ENCODE results near the gene PLEKHN1.
"Not testable (repeated sequence)": the region's sequence is repeated elsewhere in the genome, so short reads cannot be mapped to it uniquely, and the experiment has no call there.

The PLEKHN1 gene

DNA sequence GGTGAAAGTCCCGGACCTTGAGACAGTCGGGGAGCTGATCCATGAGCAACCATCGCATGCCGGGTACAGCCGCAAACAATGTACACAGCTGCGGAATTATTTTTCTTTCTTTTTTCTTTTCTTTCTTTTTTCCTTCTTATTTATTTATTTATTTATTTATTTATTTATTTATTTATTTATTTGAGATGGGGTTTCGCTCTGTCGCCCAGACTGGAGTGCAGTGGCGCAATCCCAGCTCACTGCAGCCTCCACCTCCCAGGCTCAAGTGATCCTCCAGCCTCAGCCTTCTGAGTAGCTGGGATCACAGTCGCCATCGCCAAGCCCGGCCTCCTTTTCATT, 18.2 kb downstream of the PLEKHN1 start:
- Histone ChIP-seq H3K14ac (ENCODE audit: low read length in 2 of 2) (no peak overlapping the region), H2BK15ac (ENCODE audit: low read depth, poor library complexity, severe bottlenecking) (no peak overlapping the region), H3K23ac (ENCODE audit: low read length in 2 of 2) (no peak overlapping the region), H4K91ac (ENCODE audit: low read length) (no peak overlapping the region), H3K4me3 (ENCODE audit: insufficient read depth in 1 of 2, low read depth in 1 of 2, low read length in 2 of 2) (no peak overlapping the region), H2BK12ac (ENCODE audit: low read length in 2 of 2) (no peak overlapping the region), H2BK120ac (ENCODE audit: low read depth, low read length) (no peak overlapping the region), H3K27ac (ENCODE audit: low read length, poor library complexity, severe bottlenecking) (no peak overlapping the region), H2AFZ (ENCODE audit: low read depth, low read length) (no peak overlapping the region), H2AK5ac (ENCODE audit: low read length, severe bottlenecking) (no peak overlapping the region), H3K9ac (ENCODE audit: low read length) (no peak overlapping the region), H3K4ac (ENCODE audit: low read depth in 1 of 2, low read length in 2 of 2) (no peak overlapping the region), H3K36me3 (ENCODE audit: control insufficient read depth in 1 of 2, insufficient read depth in 2 of 2, low read depth in 1 of 2, low read length in 2 of 2) (no peaks in the 10 kb centered on the region), H3K18ac (ENCODE audit: low read depth in 1 of 2, low read length in 2 of 2) (no peak overlapping the region), H3K4me1 (ENCODE audit: control insufficient read depth, insufficient read depth, low read depth, low read length) (peaks cover 9% of the 10 kb centered on the region), H3K79me1 (replicated peaks; ENCODE audit: low read length, poor library complexity, severe bottlenecking) (no peaks in the 10 kb centered on the region), H2BK5ac (ENCODE audit: low read depth, low read length, poor library complexity, severe bottlenecking) (no peak overlapping the region), H3K27me3 (ENCODE audit: control insufficient read depth in 1 of 2, insufficient read depth in 1 of 2, low read length in 2 of 2) (peaks cover 22 to 76% of the 10 kb centered on the region in 2 experiments), H3K9me3 (ENCODE audit: control insufficient read depth, low read length) (no peaks in the 10 kb centered on the region), H4K8ac (ENCODE audit: low read length) (no peak overlapping the region), H3K4me2 (ENCODE audit: low read length, poor library complexity, severe bottlenecking) (peak overlapping the region; percentile 57)
- no peak for DNase-seq
- WGBS: 66% methylated on average over 6 of the region's 12 CpGs

DNA sequence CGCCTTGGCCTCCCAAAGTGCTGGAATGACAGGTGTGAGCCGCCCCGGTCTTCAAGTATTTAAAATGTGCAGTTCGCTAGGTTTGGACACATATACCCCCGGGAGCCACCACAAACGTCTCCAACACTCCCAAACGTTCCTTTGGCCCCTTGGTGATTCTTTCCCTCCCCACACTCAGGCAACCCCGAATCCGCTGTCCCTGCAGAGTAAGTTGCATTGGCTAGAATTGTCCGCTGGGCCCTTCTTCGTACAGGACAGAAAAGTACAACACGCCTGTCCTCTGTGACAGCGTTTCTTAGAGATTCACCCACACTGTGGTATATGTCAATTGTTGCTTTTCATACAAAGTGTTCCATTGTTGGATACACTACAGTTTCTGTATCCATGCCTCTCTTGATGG, 18.8 kb downstream of the PLEKHN1 start:
- no peak overlapping the region for H2BK15ac ChIP-seq (ENCODE audit: low read depth, poor library complexity, severe bottlenecking)
- no peak for DNase-seq
- H3K27ac ChIP-seq (ENCODE audit: low read length, poor library complexity, severe bottlenecking): no peak overlapping the region
- H3K9me3 ChIP-seq (ENCODE audit: control insufficient read depth, low read length): no peaks in the 10 kb centered on the region
- H3K9ac ChIP-seq (ENCODE audit: low read length): no peak overlapping the region
- no peak overlapping the region for H3K4me2 ChIP-seq (ENCODE audit: low read length, poor library complexity, severe bottlenecking)
- H2AK5ac ChIP-seq (ENCODE audit: low read length, severe bottlenecking): no peak overlapping the region
- peaks cover 9% of the 10 kb centered on the region for H3K4me1 ChIP-seq (ENCODE audit: control insufficient read depth, insufficient read depth, low read depth, low read length)
- H3K4ac ChIP-seq (ENCODE audit: low read depth in 1 of 2, low read length in 2 of 2): no peak overlapping the region
- H3K36me3 ChIP-seq (ENCODE audit: control insufficient read depth in 1 of 2, insufficient read depth in 2 of 2, low read depth in 1 of 2, low read length in 2 of 2): no peaks in the 10 kb centered on the region
- WGBS: 89% methylated on average over 13 of the region's 13 CpGs
- H3K18ac ChIP-seq (ENCODE audit: low read depth in 1 of 2, low read length in 2 of 2): no peak overlapping the region
- no peaks in the 10 kb centered on the region for H3K79me1 ChIP-seq (replicated peaks; ENCODE audit: low read length, poor library complexity, severe bottlenecking)
- H3K27me3 ChIP-seq (ENCODE audit: control insufficient read depth in 1 of 2, insufficient read depth in 1 of 2, low read length in 2 of 2): peaks cover 22 to 71% of the 10 kb centered on the region in 2 experiments
- no peak overlapping the region for H3K23ac ChIP-seq (ENCODE audit: low read length in 2 of 2)
- H2BK12ac ChIP-seq (ENCODE audit: low read length in 2 of 2): no peak overlapping the region
- no peak overlapping the region for H3K14ac ChIP-seq (ENCODE audit: low read length in 2 of 2)
- no peak overlapping the region for H3K4me3 ChIP-seq (ENCODE audit: insufficient read depth in 1 of 2, low read depth in 1 of 2, low read length in 2 of 2)
- no peak overlapping the region for H2AFZ ChIP-seq (ENCODE audit: low read depth, low read length)
- no peak overlapping the region for H2BK5ac ChIP-seq (ENCODE audit: low read depth, low read length, poor library complexity, severe bottlenecking)
- H2BK120ac ChIP-seq (ENCODE audit: low read depth, low read length): no peak overlapping the region
- no peak overlapping the region for H4K8ac ChIP-seq (ENCODE audit: low read length)
- no peak overlapping the region for H4K91ac ChIP-seq (ENCODE audit: low read length)

DNA sequence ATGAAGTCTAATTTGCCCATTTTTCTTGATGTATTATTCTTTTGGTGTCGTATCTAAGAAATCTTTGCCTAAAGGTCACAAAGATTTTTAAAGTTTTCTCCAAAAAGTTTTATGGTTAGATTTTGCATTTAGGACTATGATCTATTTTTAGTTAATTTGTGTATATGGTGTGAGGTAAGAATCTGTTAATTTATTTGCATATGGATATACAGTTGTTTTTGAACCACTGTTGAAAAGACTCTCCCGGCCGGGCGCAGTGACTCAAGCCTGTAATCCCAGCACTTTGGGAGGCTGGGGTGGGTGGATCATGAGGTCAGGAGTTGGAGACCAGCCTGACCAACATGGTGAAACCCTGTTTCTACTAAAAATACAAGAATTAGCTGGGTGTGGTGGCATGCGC, 21.8 kb downstream of the PLEKHN1 start:
- not testable (repeated sequence) for H3K18ac ChIP-seq (ENCODE audit: low read depth in 1 of 2, low read length in 2 of 2); H3K27ac ChIP-seq (ENCODE audit: low read length, poor library complexity, severe bottlenecking); H2BK120ac ChIP-seq (ENCODE audit: low read depth, low read length); H2AFZ ChIP-seq (ENCODE audit: low read depth, low read length); DNase-seq; H3K4me2 ChIP-seq (ENCODE audit: low read length, poor library complexity, severe bottlenecking); H2BK5ac ChIP-seq (ENCODE audit: low read depth, low read length, poor library complexity, severe bottlenecking); H2BK15ac ChIP-seq (ENCODE audit: low read depth, poor library complexity, severe bottlenecking); H3K79me1 ChIP-seq (replicated peaks; ENCODE audit: low read length, poor library complexity, severe bottlenecking); H3K9ac ChIP-seq (ENCODE audit: low read length); H2AK5ac ChIP-seq (ENCODE audit: low read length, severe bottlenecking); H3K4ac ChIP-seq (ENCODE audit: low read depth in 1 of 2, low read length in 2 of 2); H3K14ac ChIP-seq (ENCODE audit: low read length in 2 of 2); H4K8ac ChIP-seq (ENCODE audit: low read length); H3K36me3 ChIP-seq (ENCODE audit: control insufficient read depth in 1 of 2, insufficient read depth in 2 of 2, low read depth in 1 of 2, low read length in 2 of 2); H3K4me3 ChIP-seq (ENCODE audit: insufficient read depth in 1 of 2, low read depth in 1 of 2, low read length in 2 of 2); H4K91ac ChIP-seq (ENCODE audit: low read length); H3K9me3 ChIP-seq (ENCODE audit: control insufficient read depth, low read length); H3K23ac ChIP-seq (ENCODE audit: low read length in 2 of 2); H3K4me1 ChIP-seq (ENCODE audit: control insufficient read depth, insufficient read depth, low read depth, low read length); H2BK12ac ChIP-seq (ENCODE audit: low read length in 2 of 2)
- H3K27me3 ChIP-seq (ENCODE audit: control insufficient read depth in 1 of 2, insufficient read depth in 1 of 2, low read length in 2 of 2): peaks cover 12 to 42% of the 10 kb centered on the region in 2 experiments
- 92% methylated on average over 4 of the region's 5 CpGs for WGBS

DNA sequence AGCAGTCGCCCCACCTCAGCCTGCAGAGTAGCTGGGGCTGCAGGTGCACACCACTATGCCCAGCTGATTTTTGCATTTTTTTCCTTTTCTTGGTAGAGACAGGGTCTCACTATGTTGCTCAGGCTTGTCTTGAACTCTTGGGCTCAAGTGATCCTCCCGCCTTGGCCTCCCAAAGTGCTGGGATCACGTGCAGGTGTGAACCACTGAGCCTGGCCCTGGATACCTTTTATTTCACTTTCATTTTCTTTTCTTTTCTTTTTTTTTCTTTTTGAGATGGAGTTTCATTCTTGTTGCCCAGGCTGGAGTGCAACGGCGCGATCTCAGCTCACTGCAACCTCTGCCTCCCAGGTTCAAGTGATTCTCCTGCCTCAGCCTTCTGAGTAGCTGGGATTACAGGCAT, 25.0 kb downstream of the PLEKHN1 start:
- H3K27ac ChIP-seq (ENCODE audit: low read length, poor library complexity, severe bottlenecking); H3K4ac ChIP-seq (ENCODE audit: low read depth in 1 of 2, low read length in 2 of 2); H2BK15ac ChIP-seq (ENCODE audit: low read depth, poor library complexity, severe bottlenecking); H3K36me3 ChIP-seq (ENCODE audit: control insufficient read depth in 1 of 2, insufficient read depth in 2 of 2, low read depth in 1 of 2, low read length in 2 of 2); H3K4me3 ChIP-seq (ENCODE audit: insufficient read depth in 1 of 2, low read depth in 1 of 2, low read length in 2 of 2); H3K79me1 ChIP-seq (replicated peaks; ENCODE audit: low read length, poor library complexity, severe bottlenecking); H4K8ac ChIP-seq (ENCODE audit: low read length); H2BK12ac ChIP-seq (ENCODE audit: low read length in 2 of 2); H3K9ac ChIP-seq (ENCODE audit: low read length); H2AFZ ChIP-seq (ENCODE audit: low read depth, low read length); H2BK5ac ChIP-seq (ENCODE audit: low read depth, low read length, poor library complexity, severe bottlenecking); H3K4me1 ChIP-seq (ENCODE audit: control insufficient read depth, insufficient read depth, low read depth, low read length); H3K18ac ChIP-seq (ENCODE audit: low read depth in 1 of 2, low read length in 2 of 2); H3K9me3 ChIP-seq (ENCODE audit: control insufficient read depth, low read length); H3K14ac ChIP-seq (ENCODE audit: low read length in 2 of 2); H3K4me2 ChIP-seq (ENCODE audit: low read length, poor library complexity, severe bottlenecking); H4K91ac ChIP-seq (ENCODE audit: low read length); H2BK120ac ChIP-seq (ENCODE audit: low read depth, low read length); H3K23ac ChIP-seq (ENCODE audit: low read length in 2 of 2); DNase-seq; H2AK5ac ChIP-seq (ENCODE audit: low read length, severe bottlenecking): not testable (repeated sequence)
- 95% methylated on average over 6 of the region's 6 CpGs for WGBS
- H3K27me3 ChIP-seq (ENCODE audit: control insufficient read depth in 1 of 2, insufficient read depth in 1 of 2, low read length in 2 of 2): peaks cover 0 to 34% of the 10 kb centered on the region in 2 experiments
